ENCODE data around the gene SUPT3H.
"Not testable (repeated sequence)": the region's sequence is repeated elsewhere in the genome, so short reads cannot be mapped to it uniquely, and the experiment has no call there.

Gene SUPT3H

DNA sequence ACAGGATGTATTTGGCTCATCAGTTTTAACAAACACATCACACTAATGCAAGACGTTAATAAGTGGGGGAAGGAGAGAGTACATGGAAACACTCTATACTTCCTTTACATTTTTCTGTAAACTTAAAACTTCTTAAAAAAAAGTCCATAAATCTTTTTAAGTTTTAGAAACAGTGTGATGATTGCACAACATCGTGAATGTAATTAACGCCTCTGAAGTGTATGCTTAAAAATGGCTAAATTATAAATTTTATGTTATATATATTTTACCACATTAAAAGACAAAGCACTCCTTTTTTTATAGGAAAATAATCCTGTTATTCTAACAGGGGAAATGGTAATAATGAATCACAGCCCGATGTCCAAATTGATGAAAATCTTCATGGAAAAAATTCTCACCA, 193.7 kb downstream of the SUPT3H start:
- DNase-seq (ENCODE audit: low read depth, low spot score) = no peak

DNA sequence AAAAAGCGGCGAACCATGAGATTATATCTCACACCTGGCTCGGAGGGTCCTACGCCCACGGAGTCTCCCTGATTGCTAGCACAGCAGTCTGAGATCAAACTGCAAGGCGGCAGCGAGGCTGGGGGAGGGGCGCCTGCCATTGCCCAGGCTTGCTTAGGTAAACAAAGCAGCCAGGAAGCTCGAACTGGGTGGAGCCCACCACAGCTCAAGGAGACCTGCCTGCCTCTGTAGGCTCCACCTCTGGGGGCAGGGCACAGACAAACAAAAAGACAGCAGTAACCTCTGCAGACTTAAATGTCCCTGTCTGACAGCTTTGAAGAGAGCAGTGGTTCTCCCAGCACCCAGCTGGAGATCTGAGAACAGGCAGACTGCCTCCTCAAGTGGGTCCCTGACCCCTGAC, 201.4 kb downstream of the SUPT3H start:
- not testable (repeated sequence) for DNase-seq (ENCODE audit: low read depth, low spot score)

DNA sequence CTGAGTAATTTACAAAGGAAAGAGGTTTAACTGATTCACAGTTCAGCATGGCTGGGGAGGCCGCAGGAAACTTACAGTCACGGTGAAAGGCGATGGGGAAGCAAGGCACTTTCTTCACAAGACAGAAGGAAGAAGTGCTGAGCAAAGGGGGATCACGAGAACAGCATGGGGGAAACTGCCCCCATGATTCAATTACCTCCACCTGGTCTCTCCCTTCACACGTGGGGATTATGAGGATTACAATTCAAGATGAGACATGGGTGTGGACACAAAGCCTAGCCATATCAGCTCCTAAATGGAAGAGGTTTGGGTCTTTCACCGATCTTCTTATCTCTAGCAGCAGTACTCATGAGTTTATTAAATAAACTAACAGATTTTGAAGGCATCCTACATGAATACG, 202.5 kb downstream of the SUPT3H start:
- no peak for DNase-seq (ENCODE audit: low read depth, low spot score)

DNA sequence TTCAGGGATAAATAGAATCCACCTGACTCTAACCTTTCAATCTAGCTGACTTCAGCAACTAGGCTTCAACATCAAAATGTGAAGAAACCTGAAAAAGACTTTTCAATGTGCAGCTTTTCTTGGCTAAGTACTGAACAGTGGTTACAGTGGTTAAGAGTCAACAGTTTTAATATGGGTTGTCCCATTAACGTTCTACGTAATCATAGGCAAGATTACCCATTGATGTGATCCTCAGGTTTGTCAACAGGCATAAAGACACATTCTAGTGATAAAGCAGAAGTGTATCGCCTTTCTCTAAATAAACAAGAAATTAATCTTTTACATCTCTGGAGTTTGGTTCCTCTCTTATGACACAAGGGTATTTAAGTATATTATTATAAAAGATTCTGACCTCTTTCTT, 203.7 kb downstream of the SUPT3H start:
- no peak for DNase-seq (ENCODE audit: low read depth, low spot score)

DNA sequence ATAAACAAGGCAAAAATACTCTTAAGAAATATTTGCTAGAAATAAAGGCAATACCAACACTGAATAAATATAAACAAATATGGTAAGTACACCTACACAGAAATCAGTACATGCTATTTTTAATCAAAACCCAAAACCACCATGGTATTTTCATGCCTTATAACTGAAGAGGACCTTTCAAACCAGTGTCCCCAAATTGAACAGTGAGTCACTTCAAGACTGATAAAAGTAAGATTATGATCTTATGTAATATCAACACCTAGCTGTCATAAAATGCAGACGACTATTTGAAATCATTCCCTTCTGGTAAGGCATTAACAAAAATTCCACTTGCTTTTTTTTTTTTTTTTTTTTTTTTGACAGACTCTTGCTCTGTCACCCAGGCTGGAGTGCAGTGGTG, 206.4 kb downstream of the SUPT3H start:
- DNase-seq (ENCODE audit: low read depth, low spot score) = no peak

DNA sequence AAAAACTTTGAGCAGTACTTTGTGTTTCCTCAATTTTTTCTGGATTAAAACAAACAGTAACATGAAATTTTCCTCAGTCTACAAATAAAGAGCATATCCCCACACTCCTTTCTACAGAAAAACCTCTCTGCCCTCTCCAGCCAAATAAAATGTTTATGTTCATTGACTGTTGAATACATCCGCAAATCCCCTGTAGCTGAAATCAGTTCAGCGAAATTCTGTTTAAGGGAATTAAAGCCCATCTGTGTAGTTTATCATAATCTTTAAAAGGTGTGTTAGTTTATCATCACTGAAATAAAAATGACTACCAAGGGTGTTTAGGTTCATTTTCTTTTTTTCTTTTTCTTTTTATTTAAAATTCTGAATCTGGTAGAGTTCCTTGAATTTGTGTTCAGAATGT, 207.4 kb downstream of the SUPT3H start:
- DNase-seq (ENCODE audit: low read depth, low spot score) = no peak

DNA sequence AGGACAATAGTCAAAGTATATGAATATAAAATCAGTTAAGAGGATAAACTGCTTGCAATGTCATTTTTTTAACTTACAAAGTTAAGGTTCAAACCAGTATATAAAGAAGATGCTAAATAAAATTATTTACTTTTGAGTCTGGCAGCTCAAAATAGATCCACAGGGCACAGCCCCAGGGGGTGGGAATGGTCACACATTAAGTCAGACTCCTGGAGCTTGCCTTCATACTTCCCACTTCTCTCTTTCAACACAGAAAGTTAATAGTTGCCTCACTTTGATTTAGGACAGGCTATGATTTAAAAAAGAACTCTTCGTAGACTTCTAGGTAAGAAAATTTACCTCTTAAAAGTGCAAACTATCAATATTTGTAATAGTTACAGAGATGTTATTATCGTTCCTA, 207.9 kb downstream of the SUPT3H start:
- DNase-seq (ENCODE audit: low read depth, low spot score) = no peak

DNA sequence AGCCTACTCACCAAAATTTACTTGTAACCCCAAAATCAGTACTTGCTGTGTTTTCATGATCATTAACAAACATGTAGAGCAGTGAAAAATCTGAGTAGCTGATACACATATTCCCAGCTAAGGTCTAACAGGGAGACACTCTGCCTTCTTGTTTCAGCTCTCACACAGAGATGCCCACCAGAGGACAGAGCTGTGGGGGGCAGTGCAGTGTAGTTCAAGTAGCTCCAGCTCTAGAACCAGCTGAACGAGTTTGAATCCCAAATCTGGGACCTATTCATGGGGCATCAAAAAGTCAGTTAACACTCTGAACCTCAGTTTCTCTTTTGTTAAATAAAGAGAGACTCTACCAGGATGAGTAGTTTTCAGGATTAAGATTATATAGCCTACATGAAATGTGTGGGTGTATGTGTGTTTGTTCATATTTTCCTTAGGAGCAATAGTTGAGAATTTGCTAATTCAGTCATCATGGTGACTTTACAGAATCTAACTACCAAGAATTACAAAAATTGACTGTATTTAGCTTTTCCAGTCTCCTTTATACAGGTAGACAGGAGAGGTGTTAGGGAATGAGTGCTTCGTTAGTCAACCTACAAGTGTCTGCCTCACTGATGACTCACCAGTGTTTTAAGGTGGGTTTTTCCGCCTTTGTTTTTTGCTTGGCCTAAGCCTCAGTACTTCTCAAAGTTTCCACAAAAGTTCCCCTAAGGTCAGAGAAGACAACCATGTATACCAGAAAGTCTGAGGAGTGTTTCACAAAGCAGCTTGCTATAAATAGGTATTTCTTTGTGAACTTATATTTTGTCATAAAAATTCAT, 213.6 kb downstream of the SUPT3H start:
- peak; percentile 34 for DNase-seq (ENCODE audit: low read depth, low spot score)

DNA sequence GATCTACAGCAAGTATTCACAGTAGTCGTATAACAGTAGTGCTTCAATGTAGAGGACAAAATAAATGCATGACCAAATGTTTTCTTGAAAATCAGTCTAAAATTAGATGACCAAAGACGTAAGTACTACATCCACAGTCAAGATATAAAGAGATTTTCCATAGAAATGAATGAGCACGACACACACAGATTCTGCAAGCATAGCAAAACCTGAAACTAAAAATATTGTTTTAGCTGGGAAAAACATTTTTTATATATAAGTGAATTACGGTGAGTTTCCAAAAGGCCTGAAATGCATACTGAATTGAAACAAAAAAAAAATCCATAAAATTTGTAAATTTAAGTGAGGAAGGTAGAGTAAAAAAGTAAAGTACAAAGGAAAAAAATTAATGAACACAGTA, 217.4 kb downstream of the SUPT3H start:
- DNase-seq (ENCODE audit: low read depth, low spot score) = no peak

DNA sequence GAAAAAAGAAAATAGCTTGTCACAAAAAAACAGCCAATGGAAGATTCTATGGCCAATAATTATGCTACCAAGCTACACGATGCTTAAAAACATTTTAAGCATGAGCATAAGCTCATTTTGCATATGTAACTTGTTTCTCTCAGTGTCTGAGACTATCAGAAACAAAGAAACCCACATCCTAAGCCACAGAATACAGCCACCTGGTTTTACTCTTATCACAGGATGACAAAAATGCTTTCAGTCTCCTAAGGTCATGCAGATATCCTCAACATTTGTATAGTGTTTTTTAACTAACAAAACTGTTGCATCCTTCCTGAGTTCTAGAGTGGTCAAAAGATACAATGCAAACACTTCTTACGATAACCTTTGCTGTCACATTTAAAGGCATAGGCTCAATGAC, 221.7 kb downstream of the SUPT3H start:
- DNase-seq (ENCODE audit: low read depth, low spot score) = no peak

DNA sequence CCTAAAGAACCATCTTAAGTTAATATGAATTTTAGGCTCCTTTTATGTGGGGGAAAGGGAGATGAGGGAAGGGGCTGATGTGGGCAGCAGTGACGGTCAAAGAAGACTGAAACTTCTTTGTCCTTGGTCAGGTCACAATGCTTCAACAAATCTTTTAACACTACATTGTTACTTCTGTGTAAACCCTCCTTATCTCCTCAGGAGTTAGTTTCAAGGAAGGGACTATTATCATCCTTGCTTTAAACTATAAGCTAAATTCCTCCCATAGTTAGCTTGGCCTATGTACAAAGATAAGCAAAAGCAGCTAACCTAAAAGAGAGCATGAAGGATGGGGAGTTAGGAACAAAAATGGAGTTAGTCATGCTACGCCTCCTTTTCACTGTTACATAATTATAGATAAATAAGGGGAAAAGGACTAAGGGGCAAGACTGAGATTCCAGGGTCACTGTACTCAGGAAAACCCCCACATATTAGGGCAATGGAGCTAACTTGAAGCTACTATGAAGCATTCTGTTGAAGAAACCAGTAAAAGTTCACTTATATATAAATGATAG, 222.3 kb downstream of the SUPT3H start:
- DNase-seq (ENCODE audit: low read depth, low spot score) = no peak

DNA sequence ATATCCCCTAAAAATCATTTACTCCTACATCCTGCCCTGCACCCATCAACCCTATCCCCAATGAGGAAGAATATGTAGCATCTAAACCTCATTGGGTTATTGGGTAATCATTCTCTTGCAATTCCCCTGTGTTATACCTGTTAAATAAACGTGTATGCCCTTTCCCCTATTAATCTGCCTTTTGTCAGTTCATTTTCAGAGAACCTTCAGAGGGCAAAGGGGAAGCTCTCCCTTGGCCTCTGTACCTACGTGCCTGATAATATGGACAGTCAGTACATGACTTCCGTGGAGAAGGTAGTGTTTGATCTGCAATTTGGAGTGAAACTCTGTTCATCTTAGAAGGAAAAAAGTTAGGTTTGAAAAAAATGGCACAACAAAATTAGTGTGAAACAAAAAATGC, 223.1 kb downstream of the SUPT3H start:
- DNase-seq (ENCODE audit: low read depth, low spot score) = no peak

DNA sequence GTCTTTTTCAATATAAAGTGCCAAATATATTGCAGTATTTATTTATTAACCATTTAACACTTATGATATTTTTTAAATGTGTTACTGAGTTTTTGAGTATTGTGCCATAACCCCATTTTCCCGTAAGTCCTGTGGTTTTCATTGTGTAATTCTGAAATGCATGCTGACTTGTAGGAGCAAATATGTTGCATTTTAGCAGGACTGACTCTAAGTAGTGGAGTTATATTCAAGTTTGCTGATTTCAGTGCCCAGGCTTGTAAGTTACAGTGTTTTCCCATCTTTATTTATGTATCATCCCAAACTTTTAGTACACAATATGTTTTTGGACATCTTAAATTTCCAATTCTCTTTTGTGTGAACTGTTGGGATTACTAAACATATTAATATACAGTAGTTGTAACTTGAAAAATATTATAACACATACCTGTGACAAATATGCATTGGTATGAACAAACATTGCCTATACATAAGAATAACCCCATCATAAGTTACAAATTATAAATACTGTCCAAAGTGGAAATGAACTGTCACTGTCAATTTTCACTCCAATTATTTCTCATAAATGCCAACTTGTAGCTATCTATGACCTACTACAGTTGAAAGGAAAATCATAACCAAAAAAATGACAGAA, 228.9 kb downstream of the SUPT3H start:
- DNase-seq (ENCODE audit: low read depth, low spot score) = peak; percentile 11

DNA sequence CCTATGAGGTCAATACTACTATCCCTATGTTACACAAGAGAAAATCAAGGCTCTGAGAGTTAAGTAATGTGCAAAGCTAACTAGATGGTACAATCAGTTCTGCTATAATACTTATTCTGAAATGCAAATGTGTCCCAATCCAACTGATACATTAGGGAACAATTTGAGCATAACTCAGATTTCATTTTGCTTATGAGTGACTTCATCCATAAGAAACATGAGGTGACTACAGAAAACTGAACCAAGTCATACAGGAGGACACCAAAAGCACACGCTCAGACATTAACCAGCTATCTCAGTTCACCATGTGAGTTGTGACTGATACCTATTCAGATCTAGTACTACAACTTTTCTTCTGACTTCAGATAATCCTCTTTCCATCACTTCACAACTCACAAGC, 229.5 kb downstream of the SUPT3H start:
- no peak for DNase-seq (ENCODE audit: low read depth, low spot score)

DNA sequence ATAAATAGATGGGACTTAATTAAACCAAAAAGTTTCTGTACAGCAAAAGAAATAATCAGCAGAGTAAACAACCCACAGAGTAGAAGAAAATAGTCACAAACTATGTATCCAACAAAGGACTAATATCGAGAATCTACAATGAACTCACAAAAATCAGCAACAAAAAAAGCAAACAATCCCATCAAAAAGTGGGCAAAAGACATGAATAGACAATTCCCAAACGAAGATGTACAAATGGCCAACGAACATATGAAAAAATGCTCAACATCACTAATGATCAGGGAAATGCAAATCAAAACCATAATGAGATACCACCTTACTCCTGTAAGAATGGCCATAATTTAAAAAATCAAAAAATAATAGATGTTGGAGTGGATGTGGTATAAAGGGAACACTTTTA, 232.1 kb downstream of the SUPT3H start:
- DNase-seq (ENCODE audit: low read depth, low spot score) = not testable (repeated sequence)

DNA sequence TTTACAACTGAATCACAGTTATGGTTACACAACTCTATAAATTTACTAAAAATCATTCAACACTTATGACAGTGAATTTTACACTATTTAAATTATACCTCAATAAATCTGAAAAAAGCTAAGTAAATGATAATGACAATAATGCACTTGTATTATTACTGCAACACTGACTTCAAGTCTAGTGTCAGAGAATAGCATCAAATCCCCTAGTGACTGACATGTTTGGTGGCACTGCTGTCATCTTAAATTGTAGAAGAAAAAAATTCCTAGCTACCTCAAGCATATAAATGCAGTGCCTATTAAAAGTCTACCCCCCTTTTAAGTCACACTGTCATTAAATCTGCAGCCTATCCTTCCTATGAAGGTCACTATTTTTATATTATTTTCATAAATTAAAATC, 239.0 kb downstream of the SUPT3H start:
- no peak for DNase-seq (ENCODE audit: low read depth, low spot score)

DNA sequence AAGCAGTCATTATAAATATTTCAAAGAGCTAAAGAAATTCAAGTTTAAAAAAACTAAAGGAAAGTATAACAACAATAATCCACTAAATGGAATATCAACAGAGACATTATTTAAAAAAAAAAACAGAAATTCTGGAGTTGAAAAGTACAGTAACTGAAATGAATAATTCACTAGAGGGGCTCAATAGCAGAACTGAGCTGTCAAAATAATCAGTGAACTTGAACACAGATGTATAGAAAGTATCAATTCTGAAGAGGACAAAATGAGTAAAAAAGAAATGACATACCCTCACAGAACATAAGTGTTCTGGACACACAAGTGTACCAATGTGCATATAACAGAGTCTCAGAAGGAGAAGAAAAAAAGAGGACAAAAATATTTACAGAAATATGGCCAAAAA, 241.2 kb downstream of the SUPT3H start:
- DNase-seq (ENCODE audit: low read depth, low spot score) = no peak

DNA sequence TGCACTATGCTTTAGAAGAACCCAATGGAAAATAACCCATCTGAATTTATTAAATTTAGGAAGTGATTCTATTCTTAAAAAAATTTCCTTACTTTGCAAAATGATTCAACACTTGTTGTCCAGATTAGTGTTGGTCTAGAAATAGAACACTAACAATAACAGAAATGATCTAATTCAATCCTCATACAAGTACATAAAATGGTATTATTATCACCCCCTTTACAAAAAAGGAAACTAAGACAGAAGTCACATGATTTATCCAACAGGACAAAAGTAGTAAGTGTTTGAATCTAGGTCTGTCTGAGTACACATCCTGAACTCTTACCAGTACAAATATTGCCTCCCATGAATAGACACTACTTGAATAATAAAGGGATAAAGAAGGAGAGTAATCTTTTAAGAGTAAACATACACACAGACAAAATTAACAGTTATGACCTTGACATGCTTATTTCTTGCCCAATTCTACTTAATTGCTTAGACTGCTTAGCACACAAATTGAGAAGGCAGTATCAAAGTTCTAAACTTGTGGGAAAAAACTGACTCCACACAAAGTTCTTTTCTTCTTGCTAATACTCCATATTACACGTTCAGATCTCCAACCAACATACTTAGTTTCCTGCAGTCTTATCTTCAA, 245.0 kb downstream of the SUPT3H start:
- no peak for DNase-seq (ENCODE audit: low read depth, low spot score)

DNA sequence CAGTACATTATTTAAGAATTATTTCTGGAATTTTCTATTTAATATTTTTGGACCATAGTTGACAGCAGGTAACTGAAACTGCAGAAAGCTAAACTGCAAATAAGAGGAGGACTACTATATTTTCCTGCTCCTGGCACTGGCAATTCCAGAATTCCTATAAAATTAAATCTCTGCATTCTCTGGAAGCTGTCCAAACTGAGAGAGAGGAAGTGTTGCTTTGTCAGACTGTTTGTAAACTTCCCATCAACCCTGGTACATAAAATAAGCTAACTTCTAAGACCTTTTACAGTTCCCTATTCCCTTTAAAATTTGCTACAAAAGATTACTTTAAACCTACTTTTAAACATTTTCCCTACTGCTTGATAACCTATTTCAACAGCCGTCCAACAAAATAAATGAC, 245.7 kb downstream of the SUPT3H start:
- DNase-seq (ENCODE audit: low read depth, low spot score) = peak; percentile 39

DNA sequence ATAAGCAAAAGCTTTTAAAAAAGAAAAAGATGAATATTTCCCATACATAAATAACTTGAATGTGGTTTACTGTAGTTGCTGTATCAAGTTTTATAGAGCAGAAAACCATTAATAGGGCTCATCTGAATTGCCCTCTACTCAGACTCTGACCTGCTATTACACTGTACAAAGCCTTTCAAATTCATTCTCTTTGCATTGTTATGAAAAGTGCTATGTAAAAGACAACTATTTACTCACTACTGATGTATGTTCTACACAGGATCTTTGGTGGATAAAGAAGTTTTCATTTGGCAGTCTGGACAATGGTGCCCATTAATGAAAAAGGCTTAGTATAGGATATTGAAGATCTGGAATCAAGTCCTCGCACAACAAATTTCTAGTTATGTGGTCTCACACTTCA, 248.7 kb downstream of the SUPT3H start:
- DNase-seq (ENCODE audit: low read depth, low spot score) = no peak

DNA sequence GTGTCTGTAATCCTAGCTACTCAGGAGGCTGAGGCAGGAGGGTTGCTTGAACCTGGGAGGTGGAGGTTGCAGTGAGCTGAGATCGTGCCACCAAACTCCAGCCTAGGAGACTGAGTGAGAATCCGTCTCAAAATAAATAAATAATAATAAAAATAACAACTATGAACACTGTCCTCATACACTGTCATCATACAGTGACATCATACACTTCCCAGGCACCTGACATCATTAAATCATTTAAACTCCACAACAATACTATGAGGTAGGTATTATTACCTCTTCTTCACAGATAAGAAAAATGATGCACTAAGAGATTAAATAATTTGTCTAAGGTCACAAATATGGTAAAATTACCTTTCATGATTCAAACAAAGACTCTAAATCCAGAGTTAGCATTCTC, 250.5 kb downstream of the SUPT3H start:
- DNase-seq (ENCODE audit: low read depth, low spot score) = no peak

DNA sequence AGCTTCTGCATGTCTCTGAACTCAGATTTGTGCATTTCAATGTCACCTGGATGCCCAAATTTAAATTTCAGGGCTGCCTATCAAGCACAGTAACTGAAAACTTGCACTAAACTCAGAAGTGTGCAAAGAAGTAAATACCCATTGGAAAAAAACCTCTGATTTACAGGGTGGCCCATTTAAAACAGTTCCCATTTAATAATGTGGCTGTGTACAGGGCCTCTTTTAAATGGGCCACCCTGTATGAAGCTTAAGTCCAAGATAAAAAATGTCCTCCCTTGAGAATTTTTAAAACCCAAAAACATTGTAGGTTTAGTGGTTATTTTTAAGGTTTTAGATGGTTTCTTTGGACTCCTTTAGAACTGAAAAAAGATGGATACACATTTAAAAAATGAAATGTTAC, 251.7 kb downstream of the SUPT3H start:
- no peak for DNase-seq (ENCODE audit: low read depth, low spot score)

DNA sequence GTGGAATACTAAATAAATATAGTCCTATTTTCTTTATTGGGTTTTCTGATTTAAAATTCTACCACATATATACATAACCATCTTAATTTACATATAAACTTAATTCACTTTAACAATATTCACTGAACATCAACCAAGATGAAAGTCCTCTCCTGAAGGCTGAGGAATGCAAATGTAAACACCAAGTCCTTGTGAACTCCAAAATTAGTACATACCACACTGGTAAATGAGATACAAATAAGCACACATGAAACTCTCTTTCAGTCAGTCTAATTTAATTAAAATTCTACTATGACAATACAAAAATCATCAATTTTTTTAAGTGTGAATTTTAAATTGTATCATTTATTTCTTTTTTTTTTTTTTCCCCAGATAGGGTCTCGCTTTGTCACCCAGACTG, 254.7 kb downstream of the SUPT3H start:
- no peak for DNase-seq (ENCODE audit: low read depth, low spot score)

All from astrocyte of the hippocampus (primary cell).